ENCODE measurements around the gene RASGRP4. TPM values are rescaled to one million over a fixed set of nuclear protein-coding genes. Genes with fewer than 3 reads are reported as not detected.

Gene RASGRP4
- total RNA-seq, 5 donors from 2014 or later (not counting 1 experiment from before 2014, with no cell fraction given) = 0.09 to 0.70 (median 0.26) TPM

DNA sequence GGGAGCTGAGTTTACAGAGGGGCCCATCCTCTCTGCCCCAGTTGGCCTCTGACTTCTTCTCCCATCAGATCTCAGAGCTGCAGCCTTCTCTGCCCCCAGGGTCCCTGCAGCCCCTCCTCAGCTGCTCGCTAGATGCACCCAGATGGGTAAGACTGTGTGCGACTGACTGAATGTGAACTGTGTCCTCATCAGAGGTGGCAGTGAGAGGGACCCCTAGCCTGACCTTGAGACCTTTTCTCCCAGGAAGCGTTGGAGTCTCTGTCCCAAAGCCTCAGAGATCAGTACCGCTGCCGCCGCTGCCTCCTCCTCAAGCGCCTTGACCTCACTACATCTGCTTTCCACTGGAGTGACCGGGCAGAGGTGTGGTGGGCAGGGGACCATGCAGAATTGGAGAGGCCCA, 20.7 kb downstream of the RASGRP4 start:
- H3K36me3 Mint-ChIP-seq = peaks cover 13% of the 10 kb centered on the region
- ATAC-seq (replicated peaks in 1 of 4) (no peak), DNase-seq (no peak)
- Histone ChIP-seq H3K27ac (ENCODE audit: low read length) (no peak overlapping the region), H3K36me3 (ENCODE audit: control insufficient read depth in 2 of 2, extremely low read depth in 1 of 2, insufficient read depth in 1 of 2, low read length in 1 of 2) (peaks cover 0 to 25% of the 10 kb centered on the region in 2 donors), H3K4me3 (ENCODE audit: control insufficient read depth in 1 of 2, extremely low read depth in 1 of 2, low read length in 1 of 2) (no peak overlapping the region), H3K9me3 (no peaks in the 10 kb centered on the region), H3K4me1 (ENCODE audit: control insufficient read depth in 1 of 2, extremely low read depth in 1 of 2, insufficient read depth in 2 of 2, low read length in 2 of 2) (peaks cover 0 to 26% of the 10 kb centered on the region in 2 experiments), H3K27me3 (replicated peaks in 1 of 2; ENCODE audit: control insufficient read depth in 2 of 2, extremely low read depth in 1 of 2, insufficient read depth in 2 of 2, low read length in 1 of 2) (no peaks in the 10 kb centered on the region)
- H3K27ac Mint-ChIP-seq = no peak overlapping the region
- POLR2A ChIA-PET = no interaction called here
- WGBS (ENCODE audit: insufficient coverage) = 100% methylated on average over 1 of the region's 8 CpGs
- peak overlapping the region in 2 of 3 donors; percentile 72 to 91 for H3K4me3 Mint-ChIP-seq
- CTCF ChIA-PET = interaction anchor here in 1 of 2 donors (0.5 to 0.6 kb wide), 2 partner anchors 70 to 237 kb away, joined by 3 to 7 read pairs; no protein-coding TSS in a partner anchor
- peaks cover 18 to 21% (median 19%) of the 10 kb centered on the region in 3 donors for H3K4me1 Mint-ChIP-seq
- peaks cover 0 to 2% of the 10 kb centered on the region in 2 donors for H3K27me3 Mint-ChIP-seq
- no peaks in the 10 kb centered on the region for H3K9me3 Mint-ChIP-seq

DNA sequence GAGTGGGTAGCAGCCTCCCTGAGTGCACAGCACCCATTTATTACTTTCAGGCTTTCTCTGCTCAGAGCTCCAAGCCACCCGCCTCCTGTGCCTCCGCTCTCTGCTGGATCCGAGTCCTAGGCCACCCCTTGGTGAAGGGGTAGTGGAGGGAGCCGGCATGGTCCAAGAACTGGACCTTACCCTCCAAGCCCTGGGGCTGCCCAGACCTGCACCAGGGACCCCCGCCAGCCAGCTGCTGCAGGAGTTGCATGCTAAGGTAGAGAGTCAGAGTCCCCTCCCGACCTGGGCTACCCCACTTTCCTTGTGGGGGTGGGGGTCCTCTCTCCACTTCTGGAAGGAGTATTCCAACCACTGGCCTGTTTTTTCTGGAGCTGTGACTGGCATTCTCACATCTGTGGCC, 21.2 kb downstream of the RASGRP4 start:
- POLR2A ChIA-PET = no interaction called here
- peak overlapping the region in 1 of 2 donors; percentile 48 for H3K27ac Mint-ChIP-seq
- 100% methylated on average over 1 of the region's 6 CpGs for whole genome bisulfite sequencing (ENCODE audit: insufficient coverage)
- H3K4me1 Mint-ChIP-seq = peaks cover 18 to 23% (median 19%) of the 10 kb centered on the region in 3 donors
- ATAC-seq (replicated peaks in 1 of 4) (no peak), DNase-seq (no peak)
- Histone ChIP-seq H3K4me1 (ENCODE audit: control insufficient read depth in 1 of 2, extremely low read depth in 1 of 2, insufficient read depth in 2 of 2, low read length in 2 of 2) (peaks cover 0 to 26% of the 10 kb centered on the region in 2 experiments), H3K27ac (ENCODE audit: low read length) (no peak overlapping the region), H3K36me3 (ENCODE audit: control insufficient read depth in 2 of 2, extremely low read depth in 1 of 2, insufficient read depth in 1 of 2, low read length in 1 of 2) (peaks cover 0 to 25% of the 10 kb centered on the region in 2 donors), H3K9me3 (no peaks in the 10 kb centered on the region), H3K27me3 (replicated peaks in 1 of 2; ENCODE audit: control insufficient read depth in 2 of 2, extremely low read depth in 1 of 2, insufficient read depth in 2 of 2, low read length in 1 of 2) (no peaks in the 10 kb centered on the region), H3K4me3 (ENCODE audit: control insufficient read depth in 1 of 2, extremely low read depth in 1 of 2, low read length in 1 of 2) (no peak overlapping the region)
- CTCF ChIA-PET = interaction anchor here in 1 of 2 donors (0.5 to 0.6 kb wide), 2 partner anchors 70 to 237 kb away, joined by 3 to 7 read pairs; no protein-coding TSS in a partner anchor
- H3K36me3 Mint-ChIP-seq = peaks cover 13% of the 10 kb centered on the region
- H3K4me3 Mint-ChIP-seq = peak overlapping the region; percentile 72 to 91 (median 79)
- peaks cover 0 to 2% of the 10 kb centered on the region in 2 donors for H3K27me3 Mint-ChIP-seq
- no peaks in the 10 kb centered on the region for H3K9me3 Mint-ChIP-seq

DNA sequence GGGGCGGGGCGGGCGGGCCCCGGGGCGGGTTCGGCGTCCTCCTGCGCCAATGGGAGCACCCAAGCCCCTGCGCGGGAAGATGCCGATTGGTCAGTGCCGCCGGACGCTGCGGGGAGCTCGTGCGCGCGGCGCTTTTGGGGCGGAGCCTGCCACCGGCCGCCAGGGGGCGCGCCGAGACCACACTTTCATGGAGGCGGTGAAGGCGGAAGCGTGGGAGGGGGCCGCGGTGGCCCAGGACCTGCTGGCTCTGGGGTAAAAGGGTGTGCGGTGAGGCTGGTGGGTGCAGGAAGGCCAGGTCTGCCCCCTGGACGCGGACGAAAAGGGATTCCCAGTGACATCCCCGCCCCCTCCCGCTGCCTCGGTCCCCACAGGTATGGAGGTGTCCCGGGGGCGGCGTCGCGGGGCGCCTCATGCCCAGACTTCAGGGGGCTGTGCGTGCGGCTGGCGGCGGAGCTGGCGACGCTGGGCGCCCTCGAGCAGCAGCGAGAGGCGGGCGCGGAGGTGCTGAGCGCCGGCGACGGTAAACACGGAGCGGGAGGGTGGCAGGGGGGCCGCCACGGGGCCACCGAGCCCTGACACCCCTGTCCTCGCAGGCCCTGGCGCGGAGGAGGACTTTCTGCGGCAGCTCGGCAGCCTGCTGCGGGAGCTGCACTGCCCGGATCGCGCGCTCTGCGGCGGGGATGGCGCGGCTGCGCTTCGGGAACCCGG, 22.9 kb downstream of the RASGRP4 start, which contains the start of gene FAM98C:
FAM98C (plus strand) TSS at position 127 of the 708 bp plus-strand sequence; CDS start at position 188, 61 bp downstream.
- Histone ChIP-seq H3K27ac (ENCODE audit: low read length) (peak within 1 kb of the TSS; percentile 86), H3K27me3 (replicated peaks in 1 of 2; ENCODE audit: control insufficient read depth in 2 of 2, extremely low read depth in 1 of 2, insufficient read depth in 2 of 2, low read length in 1 of 2) (peaks cover 0 to 10% of the 10 kb centered on the region in 2 experiments), H3K36me3 (ENCODE audit: control insufficient read depth in 2 of 2, extremely low read depth in 1 of 2, insufficient read depth in 1 of 2, low read length in 1 of 2) (peaks cover 0 to 22% of the 10 kb centered on the region in 2 donors), H3K9me3 (no peaks in the 10 kb centered on the region), H3K4me1 (ENCODE audit: control insufficient read depth in 1 of 2, extremely low read depth in 1 of 2, insufficient read depth in 2 of 2, low read length in 2 of 2) (peaks cover 0 to 26% of the 10 kb centered on the region in 2 experiments), H3K4me3 (ENCODE audit: control insufficient read depth in 1 of 2, extremely low read depth in 1 of 2, low read length in 1 of 2) (peak within 1 kb of the TSS; percentile 67 to 79)
- POLR2A ChIA-PET = interaction anchor here (0.6 to 1.5 kb wide), 4 partner anchors 15 to 1033 kb away, joined by 3 to 12 read pairs (median 4); partner anchors contain the start of genes GGN (in 1 of the 2) and RPS16 (in 1 of the 2)
- Mint-ChIP-seq H3K4me1 (peaks cover 18 to 23% (median 19%) of the 10 kb centered on the region in 3 donors), H3K27me3 (peaks cover 0 to 2% of the 10 kb centered on the region in 2 donors), H3K9me3 (no peaks in the 10 kb centered on the region), H3K36me3 (peaks cover 9% of the 10 kb centered on the region), H3K27ac (peak within 1 kb of the TSS; percentile 90 to 92), H3K4me3 (peak within 1 kb of the TSS; percentile 79 to 91 (median 89))
- peak; percentile 91 to 99 (median 97) for DNase-seq
- peak; percentile 95 to 97 (median 96) for ATAC-seq (replicated peaks in 1 of 4)
- CTCF ChIA-PET = interaction anchor here (0.6 to 2.3 kb wide), 36 partner anchors 9 to 939 kb away, joined by 3 to 54 read pairs (median 4); partner anchors contain the start of genes GGN (in 2 of the 2), ACTN4 (in 1 of the 2), CATSPERG (in 1 of the 2) and ECH1 (in 1 of the 2)
- WGBS (ENCODE audit: insufficient coverage) = under 1% methylated on average over 82 of the region's 82 CpGs

GRCh38 chr19:38402623-38402966, 23.4 kb downstream of the RASGRP4 start:
- H3K27ac ChIP-seq (ENCODE audit: low read length) = peak overlapping the region; percentile 86
- peaks cover 9% of the 10 kb centered on the region for H3K36me3 Mint-ChIP-seq
- no peak for ATAC-seq (replicated peaks in 1 of 4)
- no peaks in the 10 kb centered on the region for H3K9me3 ChIP-seq
- ChIA-PET POLR2A (interaction anchor here (0.6 to 1.5 kb wide), 4 partner anchors 15 to 1033 kb away, joined by 3 to 12 read pairs (median 4); partner anchors contain the start of genes GGN (in 1 of the 2) and RPS16 (in 1 of the 2)), CTCF (interaction anchor here (0.6 to 2.3 kb wide), 33 partner anchors 8 to 939 kb away, joined by 3 to 54 read pairs (median 5); partner anchors contain the start of genes GGN (in 2 of the 2), ACTN4 (in 1 of the 2), CATSPERG (in 1 of the 2) and ECH1 (in 1 of the 2))
- H3K27me3 Mint-ChIP-seq = peaks cover 0 to 2% of the 10 kb centered on the region in 2 donors
- peaks cover 0 to 10% of the 10 kb centered on the region in 2 experiments for H3K27me3 ChIP-seq (replicated peaks in 1 of 2; ENCODE audit: control insufficient read depth in 2 of 2, extremely low read depth in 1 of 2, insufficient read depth in 2 of 2, low read length in 1 of 2)
- DNase-seq = no peak
- H3K27ac Mint-ChIP-seq = peak overlapping the region; percentile 87 to 92
- H3K4me1 Mint-ChIP-seq = peaks cover 18 to 23% (median 19%) of the 10 kb centered on the region in 3 donors
- peak overlapping the region; percentile 79 to 91 (median 89) for H3K4me3 Mint-ChIP-seq
- H3K36me3 ChIP-seq (ENCODE audit: control insufficient read depth in 2 of 2, extremely low read depth in 1 of 2, insufficient read depth in 1 of 2, low read length in 1 of 2) = peaks cover 0 to 22% of the 10 kb centered on the region in 2 donors
- no peaks in the 10 kb centered on the region for H3K9me3 Mint-ChIP-seq
- H3K4me3 ChIP-seq (ENCODE audit: control insufficient read depth in 1 of 2, extremely low read depth in 1 of 2, low read length in 1 of 2) = peak overlapping the region; percentile 34 to 52
- 2% methylated on average over 9 of the region's 18 CpGs for WGBS (ENCODE audit: insufficient coverage)
- H3K4me1 ChIP-seq (ENCODE audit: control insufficient read depth in 1 of 2, extremely low read depth in 1 of 2, insufficient read depth in 2 of 2, low read length in 2 of 2) = peaks cover 0 to 26% of the 10 kb centered on the region in 2 experiments

DNA sequence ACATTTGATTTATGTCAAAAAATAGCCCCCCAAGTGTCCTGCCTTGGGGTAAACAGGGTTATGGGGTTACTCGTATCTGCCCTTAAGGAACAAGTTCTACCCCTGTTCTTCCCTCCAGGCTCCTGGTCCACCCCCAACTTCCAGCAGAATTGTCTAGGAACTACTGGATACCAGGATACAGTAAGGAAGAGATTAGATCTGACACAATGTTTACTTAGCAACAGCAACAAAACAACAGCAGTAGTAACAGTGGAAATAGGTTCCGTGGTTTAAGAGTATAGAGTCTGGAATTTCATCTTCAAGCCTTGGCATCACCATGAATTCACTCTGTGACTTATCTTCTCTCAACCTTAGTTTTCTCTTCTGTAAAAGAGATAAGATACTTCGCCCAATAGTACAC, 24.9 kb downstream of the RASGRP4 start:
- Histone ChIP-seq H3K4me3 (ENCODE audit: control insufficient read depth in 1 of 2, extremely low read depth in 1 of 2, low read length in 1 of 2) (no peak overlapping the region), H3K27ac (ENCODE audit: low read length) (no peak overlapping the region), H3K4me1 (ENCODE audit: control insufficient read depth in 1 of 2, extremely low read depth in 1 of 2, insufficient read depth in 2 of 2, low read length in 2 of 2) (peaks cover 0 to 31% of the 10 kb centered on the region in 2 experiments), H3K27me3 (replicated peaks in 1 of 2; ENCODE audit: control insufficient read depth in 2 of 2, extremely low read depth in 1 of 2, insufficient read depth in 2 of 2, low read length in 1 of 2) (peaks cover 0 to 10% of the 10 kb centered on the region in 2 experiments), H3K9me3 (no peaks in the 10 kb centered on the region), H3K36me3 (ENCODE audit: control insufficient read depth in 2 of 2, extremely low read depth in 1 of 2, insufficient read depth in 1 of 2, low read length in 1 of 2) (peaks cover 0 to 10% of the 10 kb centered on the region in 2 donors)
- Mint-ChIP-seq H3K4me1 (peaks cover 26 to 35% (median 26%) of the 10 kb centered on the region in 3 donors), H3K27me3 (peaks cover 0 to 5% of the 10 kb centered on the region in 2 donors), H3K4me3 (peak overlapping the region in 1 of 3 donors; percentile 37), H3K9me3 (no peaks in the 10 kb centered on the region), H3K27ac (no peak overlapping the region), H3K36me3 (peaks cover 4% of the 10 kb centered on the region)
- DNase-seq = no peak
- no peak for ATAC-seq (replicated peaks in 1 of 4)
- CTCF ChIA-PET = no interaction called here
- POLR2A ChIA-PET = no interaction called here
- WGBS (ENCODE audit: insufficient coverage) = 100% methylated on average over 1 of the region's 3 CpGs

DNA sequence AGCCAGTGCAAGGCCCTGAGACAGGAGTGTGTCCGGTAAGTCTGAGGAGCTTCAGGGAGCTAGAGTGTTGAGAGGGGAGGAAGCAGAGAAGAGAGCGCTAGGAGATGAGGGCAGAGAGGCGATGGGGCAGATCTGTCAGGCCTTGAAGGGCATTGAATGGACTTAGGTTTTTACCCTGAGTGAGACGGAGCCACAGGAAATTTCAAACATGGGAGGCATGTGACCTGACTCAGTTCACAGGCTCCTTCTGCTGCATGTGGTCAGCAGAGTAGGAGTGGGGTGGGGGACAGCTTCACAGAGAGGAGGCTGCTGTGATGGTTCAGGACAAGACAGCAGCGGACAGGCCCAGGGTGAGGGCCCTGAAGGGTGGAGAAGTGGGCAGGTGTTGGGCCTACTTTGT, 25.7 kb downstream of the RASGRP4 start:
- CTCF ChIA-PET = no interaction called here
- no peak overlapping the region for H3K4me3 ChIP-seq (ENCODE audit: control insufficient read depth in 1 of 2, extremely low read depth in 1 of 2, low read length in 1 of 2)
- peaks cover 3% of the 10 kb centered on the region for H3K36me3 Mint-ChIP-seq
- peaks cover 0 to 5% of the 10 kb centered on the region in 2 donors for H3K27me3 Mint-ChIP-seq
- peaks cover 0 to 7% of the 10 kb centered on the region in 2 donors for H3K36me3 ChIP-seq (ENCODE audit: control insufficient read depth in 2 of 2, extremely low read depth in 1 of 2, insufficient read depth in 1 of 2, low read length in 1 of 2)
- H3K27me3 ChIP-seq (replicated peaks in 1 of 2; ENCODE audit: control insufficient read depth in 2 of 2, extremely low read depth in 1 of 2, insufficient read depth in 2 of 2, low read length in 1 of 2) = peaks cover 0 to 10% of the 10 kb centered on the region in 2 experiments
- peaks cover 0 to 33% of the 10 kb centered on the region in 2 experiments for H3K4me1 ChIP-seq (ENCODE audit: control insufficient read depth in 1 of 2, extremely low read depth in 1 of 2, insufficient read depth in 2 of 2, low read length in 2 of 2)
- 100% methylated on average over 5 of the region's 5 CpGs for WGBS (ENCODE audit: insufficient coverage)
- ATAC-seq (replicated peaks in 1 of 4) = no peak
- peaks cover 24 to 35% (median 26%) of the 10 kb centered on the region in 3 donors for H3K4me1 Mint-ChIP-seq
- no peak overlapping the region for H3K4me3 Mint-ChIP-seq
- H3K27ac Mint-ChIP-seq = no peak overlapping the region
- no peak overlapping the region for H3K27ac ChIP-seq (ENCODE audit: low read length)
- POLR2A ChIA-PET = interaction anchor here in 1 of 2 donors (0.6 kb wide), 1 partner anchor 67 kb away, joined by 3 read pairs; no protein-coding TSS in a partner anchor
- H3K9me3 Mint-ChIP-seq = no peaks in the 10 kb centered on the region
- DNase-seq = no peak
- no peaks in the 10 kb centered on the region for H3K9me3 ChIP-seq

Data from T-cell (primary cell).